ENCODE results near the gene CDKN2B-AS1.

Gene CDKN2B-AS1

GRCh38 chr9:21984101-21984500, 10.5 kb upstream of the CDKN2B-AS1 start:
- Histone ChIP-seq H3K36me3 (ENCODE audit: insufficient read depth, low read length) (no peaks in the 10 kb centered on the region), H3K27me3 (ENCODE audit: insufficient read depth, low read length) (peaks cover 97% of the 10 kb centered on the region), H3K4me3 (ENCODE audit: low read length) (no peak overlapping the region), H3K4me1 (ENCODE audit: insufficient read depth, low read length) (no peaks in the 10 kb centered on the region), H3K9ac (ENCODE audit: low read depth, low read length) (no peak overlapping the region), H3K9me3 (ENCODE audit: insufficient read depth, low read depth, low read length) (no peaks in the 10 kb centered on the region), H3K27ac (ENCODE audit: low read depth, low read length) (no peak overlapping the region)

DNA sequence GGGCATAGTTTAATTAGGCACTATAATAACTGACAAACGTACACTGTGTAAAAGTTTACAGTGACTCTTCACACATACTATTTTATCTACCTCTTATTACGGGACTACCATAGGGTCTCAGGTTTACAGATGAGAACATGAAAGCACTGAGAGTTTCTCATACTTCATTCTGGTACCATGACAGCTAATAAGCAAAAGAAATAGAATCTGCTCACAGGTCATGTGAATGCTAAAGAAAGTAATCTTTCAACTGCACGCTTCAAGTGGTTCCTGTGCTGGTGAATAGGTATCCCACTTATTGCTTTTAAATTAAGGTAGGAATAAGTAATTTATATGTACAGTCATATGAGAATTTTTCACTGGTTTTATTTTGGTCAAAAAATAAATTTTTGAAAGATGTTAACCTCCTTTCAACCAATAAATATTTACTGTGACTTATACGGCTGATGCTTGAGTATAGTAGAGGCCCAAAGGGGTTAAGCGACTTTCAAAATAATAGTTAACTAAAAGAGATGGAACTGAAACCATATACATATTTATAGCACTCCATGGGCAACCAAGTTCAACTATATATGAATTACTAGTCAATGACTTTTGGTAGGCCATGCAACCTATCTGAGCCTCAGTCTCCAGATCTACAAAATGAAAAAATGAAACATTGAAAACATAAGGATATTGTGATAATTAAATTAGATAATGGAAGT, 8.5 kb upstream of the CDKN2B-AS1 start:
- Histone ChIP-seq H3K9ac (ENCODE audit: low read depth, low read length) (no peak overlapping the region), H3K27me3 (ENCODE audit: insufficient read depth, low read length) (peaks cover 100% of the 10 kb centered on the region), H3K36me3 (ENCODE audit: insufficient read depth, low read length) (no peaks in the 10 kb centered on the region), H3K4me1 (ENCODE audit: insufficient read depth, low read length) (0 out of 2 replicates have a peak, but pooled peaks cover 3% of the 10 kb centered on the region), H3K4me3 (ENCODE audit: low read length) (no peak overlapping the region), H3K27ac (ENCODE audit: low read depth, low read length) (no peak overlapping the region), H3K9me3 (ENCODE audit: insufficient read depth, low read depth, low read length) (no peaks in the 10 kb centered on the region)
- WGBS, result 84% methylated on average over 3 of the region's 5 CpGs

- H3K9me3 ChIP-seq (ENCODE audit: insufficient read depth, low read depth, low read length), result no peaks in the 10 kb centered on the region
- H3K36me3 ChIP-seq (ENCODE audit: insufficient read depth, low read length), result no peaks in the 10 kb centered on the region
- WGBS, result 45% methylated on average over 6 of the region's 9 CpGs
- no peak overlapping the region for H3K9ac ChIP-seq (ENCODE audit: low read depth, low read length)
- no peak overlapping the region for H3K4me3 ChIP-seq (ENCODE audit: low read length)
- peaks cover 100% of the 10 kb centered on the region for H3K27me3 ChIP-seq (ENCODE audit: insufficient read depth, low read length)
- H3K4me1 ChIP-seq (ENCODE audit: insufficient read depth, low read length), result peaks cover 7% of the 10 kb centered on the region; the same call in 1 of the 2 replicates
- H3K27ac ChIP-seq (ENCODE audit: low read depth, low read length), result no peak overlapping the region
Measured at GRCh38 chr9:21988056-21988990, 6.3 kb upstream of the CDKN2B-AS1 start.

DNA sequence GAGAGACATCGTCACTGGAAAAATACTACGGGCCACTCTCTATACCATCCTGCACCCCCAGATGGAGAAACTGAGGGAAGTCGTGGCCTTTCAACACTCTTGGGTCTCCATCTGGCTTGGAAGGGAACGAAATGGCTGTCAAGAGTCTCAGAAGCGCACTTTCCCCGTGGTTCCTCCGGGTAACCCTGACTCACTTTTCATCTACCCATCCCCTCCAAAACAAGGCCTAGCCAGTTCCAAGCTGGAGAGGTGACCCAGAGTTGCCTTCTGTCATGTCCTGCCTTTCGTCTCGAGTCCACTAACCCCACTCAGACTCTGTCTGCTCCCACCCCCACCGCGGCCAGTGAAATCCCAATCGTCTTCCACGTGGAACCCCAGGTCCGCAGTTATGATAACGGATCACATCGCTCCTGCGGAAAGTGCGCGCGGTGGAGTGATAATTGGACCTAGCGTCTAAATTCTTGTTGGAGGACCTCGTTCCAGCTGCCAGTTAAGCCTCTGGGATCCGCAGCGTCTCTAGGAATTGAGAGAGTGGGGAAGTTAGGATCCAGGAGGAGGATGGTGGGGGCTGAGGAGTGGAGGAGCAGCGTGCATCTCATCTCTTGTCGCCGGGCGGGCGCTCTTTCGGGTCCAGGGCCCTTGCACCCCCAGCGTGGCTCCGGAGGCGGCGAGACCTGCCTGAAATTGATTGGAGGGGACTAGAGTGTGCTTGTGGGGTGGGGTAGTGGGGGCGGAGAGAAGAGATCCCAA, 5.0 kb upstream of the CDKN2B-AS1 start:
- no peaks in the 10 kb centered on the region for H3K36me3 ChIP-seq (ENCODE audit: insufficient read depth, low read length)
- H3K4me3 ChIP-seq (ENCODE audit: low read length), result peak overlapping the region; percentile 40
- H3K9me3 ChIP-seq (ENCODE audit: insufficient read depth, low read depth, low read length), result no peaks in the 10 kb centered on the region
- 28% methylated on average over 35 of the region's 35 CpGs for WGBS
- H3K9ac ChIP-seq (ENCODE audit: low read depth, low read length), result no peak overlapping the region
- H3K27me3 ChIP-seq (ENCODE audit: insufficient read depth, low read length), result peaks cover 98% of the 10 kb centered on the region
- H3K4me1 ChIP-seq (ENCODE audit: insufficient read depth, low read length), result peaks cover 13% of the 10 kb centered on the region; the same call in 1 of the 2 replicates
- H3K27ac ChIP-seq (ENCODE audit: low read depth, low read length), result no peak overlapping the region

- Histone ChIP-seq H3K4me3 (ENCODE audit: low read length) (no peak overlapping the region), H3K27me3 (ENCODE audit: insufficient read depth, low read length) (peaks cover 98% of the 10 kb centered on the region), H3K4me1 (ENCODE audit: insufficient read depth, low read length) (peaks cover 13% of the 10 kb centered on the region; the same call in 1 of the 2 replicates), H3K9me3 (ENCODE audit: insufficient read depth, low read depth, low read length) (no peaks in the 10 kb centered on the region), H3K27ac (ENCODE audit: low read depth, low read length) (no peak overlapping the region), H3K9ac (ENCODE audit: low read depth, low read length) (no peak overlapping the region), H3K36me3 (ENCODE audit: insufficient read depth, low read length) (no peaks in the 10 kb centered on the region)
- 64% methylated on average over 5 of the region's 5 CpGs for WGBS
Measured at GRCh38 chr9:21991072-21991959, 3.3 kb upstream of the CDKN2B-AS1 start.

DNA sequence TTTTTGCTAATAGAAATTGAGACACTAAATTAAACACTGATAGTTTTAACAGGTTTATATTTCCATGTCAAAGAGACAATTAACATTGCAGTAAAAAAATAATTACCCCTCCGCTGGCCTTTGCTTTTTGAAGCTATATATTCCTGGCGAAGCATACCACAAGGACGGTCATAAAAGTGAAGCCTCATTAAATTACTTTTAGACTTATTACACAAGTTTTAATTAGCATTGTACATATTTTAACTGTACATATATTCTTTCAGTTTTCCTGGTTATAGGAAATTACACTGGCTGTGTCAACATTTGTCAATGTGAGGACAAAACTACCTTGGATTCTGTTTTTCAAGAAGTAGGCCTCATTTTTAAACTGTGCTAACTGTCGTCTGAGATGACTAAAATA, 1.6 kb upstream of the CDKN2B-AS1 start:
- H3K9ac ChIP-seq (ENCODE audit: low read depth, low read length), result no peak overlapping the region
- peaks cover 25% of the 10 kb centered on the region for H3K4me1 ChIP-seq (ENCODE audit: insufficient read depth, low read length)
- no peaks in the 10 kb centered on the region for H3K9me3 ChIP-seq (ENCODE audit: insufficient read depth, low read depth, low read length)
- no peaks in the 10 kb centered on the region for H3K36me3 ChIP-seq (ENCODE audit: insufficient read depth, low read length)
- peaks cover 98% of the 10 kb centered on the region for H3K27me3 ChIP-seq (ENCODE audit: insufficient read depth, low read length)
- H3K4me3 ChIP-seq (ENCODE audit: low read length), result peak overlapping the region; percentile 50
- no peak overlapping the region for H3K27ac ChIP-seq (ENCODE audit: low read depth, low read length)
- 27% methylated on average over 4 of the region's 4 CpGs for WGBS

DNA sequence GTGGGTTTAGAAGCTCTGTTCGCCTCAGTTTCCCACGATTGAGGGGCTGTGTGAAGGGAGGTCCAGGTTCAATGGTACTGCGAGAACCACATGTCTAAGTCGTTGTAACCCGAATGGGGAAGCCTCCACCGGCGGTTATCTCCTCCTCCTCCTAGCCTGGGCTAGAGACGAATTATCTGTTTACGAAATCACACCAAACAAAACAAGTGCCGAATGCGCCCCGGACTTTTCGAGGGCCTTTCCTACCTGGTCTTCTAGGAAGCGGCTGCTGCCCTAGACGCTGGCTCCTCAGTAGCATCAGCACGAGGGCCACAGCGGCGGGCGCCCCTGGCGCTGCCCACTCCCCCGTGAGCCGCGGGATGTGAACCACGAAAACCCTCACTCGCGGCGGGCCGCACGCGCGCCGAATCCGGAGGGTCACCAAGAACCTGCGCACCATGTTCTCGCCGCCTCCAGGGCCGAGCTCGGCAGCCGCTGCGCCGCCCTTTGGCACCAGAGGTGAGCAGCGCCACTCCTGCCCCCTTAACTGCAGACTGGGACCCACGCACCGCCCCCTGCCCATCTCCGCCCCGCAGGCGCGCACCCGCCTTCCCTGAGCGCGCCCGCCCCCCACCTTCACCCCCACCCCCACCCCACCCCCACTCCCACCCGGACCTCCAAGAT, 567 bp upstream of the CDKN2B-AS1 start, which contains the start of gene CDKN2A:
CDKN2A (minus strand) TSS at position 500 of the 663 bp plus-strand sequence.
- Histone ChIP-seq H3K4me1 (ENCODE audit: insufficient read depth, low read length) (peaks cover 25% of the 10 kb centered on the region), H3K4me3 (ENCODE audit: low read length) (peak within 1 kb of the TSS; percentile 69), H3K9ac (ENCODE audit: low read depth, low read length) (no peak within 1 kb of the TSS), H3K9me3 (ENCODE audit: insufficient read depth, low read depth, low read length) (no peaks in the 10 kb centered on the region), H3K36me3 (ENCODE audit: insufficient read depth, low read length) (no peaks in the 10 kb centered on the region), H3K27ac (ENCODE audit: low read depth, low read length) (no peak within 1 kb of the TSS), H3K27me3 (ENCODE audit: insufficient read depth, low read length) (peaks cover 98% of the 10 kb centered on the region)
- under 1% methylated on average over 43 of the region's 53 CpGs for WGBS

DNA sequence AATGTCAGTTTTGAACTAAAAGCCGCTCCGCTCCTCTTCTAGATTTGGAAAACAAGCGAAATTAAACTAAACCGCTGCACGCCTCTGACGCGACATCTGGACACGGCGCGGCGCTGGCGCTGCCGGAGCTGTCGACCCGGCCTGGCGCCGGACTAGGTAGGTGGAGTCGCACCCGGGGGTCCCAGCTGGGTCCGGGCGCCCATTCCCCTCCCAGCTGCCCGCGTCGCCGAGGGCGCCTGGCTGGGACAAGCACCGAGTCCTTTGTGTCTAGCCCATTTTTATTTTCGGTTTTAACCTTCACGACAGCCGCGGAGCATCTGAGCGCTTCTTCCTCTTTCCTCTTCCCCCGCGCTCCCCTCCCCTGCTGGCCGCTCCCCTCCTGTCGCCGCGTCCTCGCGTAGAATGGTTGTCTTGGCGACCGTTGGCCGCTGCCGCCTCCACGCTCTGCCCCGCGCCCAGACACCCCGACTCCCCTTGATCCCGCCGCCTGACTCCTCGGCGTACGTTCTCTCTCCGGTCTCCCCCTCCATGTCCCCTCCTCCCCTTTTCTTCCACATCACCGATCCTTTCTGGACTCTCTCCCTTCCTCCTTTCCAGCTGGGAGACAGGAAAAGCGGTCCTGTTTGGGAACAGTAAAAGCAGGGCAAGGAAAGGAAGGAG, 545 bp downstream of the CDKN2B-AS1 start:
- Histone ChIP-seq H3K36me3 (ENCODE audit: insufficient read depth, low read length) (no peaks in the 10 kb centered on the region), H3K9me3 (ENCODE audit: insufficient read depth, low read depth, low read length) (no peaks in the 10 kb centered on the region), H3K9ac (ENCODE audit: low read depth, low read length) (no peak overlapping the region), H3K27me3 (ENCODE audit: insufficient read depth, low read length) (peaks cover 98% of the 10 kb centered on the region), H3K4me3 (ENCODE audit: low read length) (peak overlapping the region; percentile 69), H3K4me1 (ENCODE audit: insufficient read depth, low read length) (peaks cover 25% of the 10 kb centered on the region), H3K27ac (ENCODE audit: low read depth, low read length) (no peak overlapping the region)
- WGBS, result under 1% methylated on average over 56 of the region's 56 CpGs

- Histone ChIP-seq H3K4me3 (ENCODE audit: low read length) (peak overlapping the region; percentile 69), H3K4me1 (ENCODE audit: insufficient read depth, low read length) (peaks cover 22% of the 10 kb centered on the region), H3K9ac (ENCODE audit: low read depth, low read length) (no peak overlapping the region), H3K27me3 (ENCODE audit: insufficient read depth, low read length) (peaks cover 98% of the 10 kb centered on the region), H3K36me3 (ENCODE audit: insufficient read depth, low read length) (no peaks in the 10 kb centered on the region), H3K9me3 (ENCODE audit: insufficient read depth, low read depth, low read length) (no peaks in the 10 kb centered on the region), H3K27ac (ENCODE audit: low read depth, low read length) (no peak overlapping the region)
- 2% methylated on average over 54 of the region's 54 CpGs for WGBS
Measured at GRCh38 chr9:21995666-21996398, 1.2 kb downstream of the CDKN2B-AS1 start.
